GM12801 (cell line): ENCODE measurements around the gene GSTO2.

Source experiments
- CTCF ChIP-seq: IDR thresholded peaks from one replicate; pipeline ENCODE4 v1.5.1; 2011; ENCODE audit warnings: control low read depth; ENCODE audit not compliant: insufficient read length; ENCODE audit errors: extremely low read depth

The GSTO2 gene

GRCh38 chr10:104326991-104327610 is 58.1 kb downstream of the GSTO2 start:
- no peak for TF ChIP-seq CTCF

DNA sequence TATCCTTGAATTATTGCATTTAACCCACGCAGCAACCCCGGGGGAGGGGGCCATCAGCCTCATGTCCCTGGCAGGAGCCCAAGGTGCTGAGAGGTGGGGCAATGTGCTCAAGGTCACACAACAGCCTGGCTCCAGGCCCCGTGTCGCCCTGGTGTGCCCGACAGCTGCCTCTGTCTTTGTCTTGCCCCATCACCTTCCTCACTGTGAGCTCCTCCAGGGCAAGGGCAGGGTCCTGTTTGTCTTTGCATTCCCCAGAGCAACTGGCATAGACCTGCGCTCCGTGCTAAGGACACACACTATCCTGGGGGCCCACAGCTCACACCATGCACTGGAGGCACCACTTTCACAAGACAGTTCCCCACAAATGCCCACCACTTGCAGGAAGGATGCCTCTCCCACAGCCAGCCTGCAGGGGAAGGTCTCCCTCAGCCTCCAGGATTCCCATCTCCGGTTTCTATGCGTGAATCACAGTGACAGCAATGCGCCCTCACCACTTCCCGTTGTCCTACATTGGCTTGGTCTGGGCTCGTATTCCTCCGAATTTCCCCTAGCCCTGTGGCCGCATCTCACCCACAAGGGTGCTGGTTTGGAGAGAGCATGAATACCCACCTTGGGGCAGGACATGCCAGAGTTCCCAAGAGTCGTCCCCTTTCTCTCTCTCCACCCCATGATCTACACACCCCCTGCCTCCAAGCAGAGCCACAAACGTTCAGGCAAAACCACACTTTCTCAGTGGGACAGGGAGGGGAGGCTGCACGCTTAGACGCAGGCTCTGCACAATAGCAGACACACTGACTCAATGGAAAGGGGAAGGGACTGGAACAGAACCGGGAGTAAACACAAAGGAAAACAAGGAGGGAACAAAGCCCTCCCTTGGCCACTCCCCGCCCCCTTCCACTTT is 59.0 kb downstream of the GSTO2 start:
- TF ChIP-seq CTCF: no peak

DNA sequence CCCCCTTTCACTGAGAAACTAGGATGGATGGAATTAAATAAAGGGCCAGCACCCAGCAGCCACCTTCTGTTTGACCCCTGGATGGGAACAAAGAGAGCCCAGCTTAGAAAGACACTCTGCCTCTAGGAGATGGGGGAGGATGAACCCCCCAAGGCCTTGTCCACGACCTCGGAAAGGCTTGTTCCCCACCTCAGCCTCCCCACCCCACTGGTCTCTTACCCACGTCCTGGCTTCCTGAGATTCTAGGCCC is 59.6 kb downstream of the GSTO2 start:
- TF ChIP-seq CTCF: no peak

DNA sequence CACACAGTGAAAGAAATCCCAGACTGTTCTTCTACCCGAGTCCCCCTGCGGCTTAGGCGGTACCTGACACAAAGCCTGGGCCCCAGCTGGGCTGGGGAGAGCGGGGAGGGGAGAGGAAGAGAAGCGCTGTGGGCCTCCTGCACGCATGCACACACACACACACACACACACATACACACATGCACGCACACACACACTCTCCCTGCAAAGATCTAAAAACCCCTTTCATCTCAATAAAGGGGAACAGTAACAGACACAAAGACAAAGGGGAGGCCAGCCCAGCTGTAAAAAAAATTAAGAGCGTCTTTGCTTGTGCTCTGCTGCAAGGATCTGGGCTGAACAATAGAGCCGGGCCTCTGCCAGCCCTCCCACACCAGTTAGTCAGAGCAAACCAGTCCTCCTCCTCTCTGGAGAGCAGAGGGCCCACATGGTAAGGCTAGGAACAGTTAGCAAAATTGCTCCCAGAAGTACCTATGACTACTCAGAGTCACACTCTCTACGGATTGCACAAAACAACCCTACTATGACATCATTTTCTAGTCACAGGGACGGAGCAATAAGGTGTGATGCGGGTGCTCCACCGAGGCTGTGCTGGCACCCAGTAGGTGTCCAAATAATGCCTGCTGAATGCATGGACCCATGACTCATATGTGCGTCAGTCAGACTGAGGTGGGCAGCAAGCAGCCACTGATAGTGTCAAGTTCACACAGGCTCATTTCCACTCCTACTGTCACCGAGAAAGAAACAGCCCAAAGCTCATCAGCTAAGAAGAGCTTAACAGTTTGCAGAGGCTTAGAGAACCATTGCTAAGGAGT is 60.1 kb downstream of the GSTO2 start:
- no peak for TF ChIP-seq CTCF

- no peak for TF ChIP-seq CTCF
Observed at GRCh38 chr10:104329735-104330134, 60.8 kb downstream of the GSTO2 start.

DNA sequence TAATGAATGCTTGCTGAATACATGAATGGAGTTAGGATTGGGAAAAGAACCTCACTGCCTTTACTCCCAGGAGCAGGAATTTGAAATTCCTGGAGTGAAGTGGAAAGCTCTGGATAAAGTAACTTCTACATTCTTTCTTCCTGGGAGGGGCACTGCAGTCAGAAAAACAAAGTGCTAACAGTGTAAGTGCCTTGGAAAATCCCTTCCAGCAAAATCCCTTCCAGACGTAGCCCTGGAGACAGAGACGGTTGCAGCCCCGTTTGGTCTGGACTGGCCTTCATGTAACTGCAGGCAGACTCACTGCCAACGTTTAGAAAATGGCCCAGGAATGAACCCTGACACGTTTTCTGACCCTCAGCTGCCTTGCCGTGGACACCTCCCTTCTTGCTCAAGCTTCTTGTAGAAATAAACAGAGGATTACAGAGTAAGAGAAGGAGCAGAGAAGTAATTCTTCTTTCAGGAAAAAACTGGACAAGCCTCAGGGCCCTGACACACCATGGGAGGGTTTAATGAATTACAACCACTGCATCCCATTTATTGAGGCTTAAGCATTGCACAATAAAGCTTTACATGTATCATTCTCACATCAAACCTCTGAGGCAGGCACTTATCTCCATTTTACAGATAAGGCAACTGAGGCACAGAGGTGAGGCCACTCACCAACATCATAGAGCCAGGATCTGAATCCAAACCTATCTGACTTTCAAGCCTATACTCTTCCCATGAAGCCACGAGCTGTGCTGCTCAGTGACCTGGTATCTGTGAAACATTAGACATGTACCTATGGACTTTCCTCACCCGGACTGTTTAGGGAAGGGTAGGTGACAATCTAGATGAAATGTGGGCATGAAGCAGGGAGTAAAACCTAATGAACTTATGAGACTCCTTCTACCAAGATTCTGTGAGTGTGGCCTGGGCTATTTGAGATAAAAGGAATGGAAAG is 61.5 kb downstream of the GSTO2 start:
- no peak for TF ChIP-seq CTCF
